HG03442 (cell line): ENCODE measurements around the gene FLOT1.

ENCODE experiments used
- ATAC-seq: cut with Tn5 transposase; IDR thresholded peaks from one replicate; pipeline ENCODE4 v1.9.1; 2021; ENCODE audit warnings: mild to moderate bottlenecking, moderate library complexity; ENCODE audit not compliant: unreplicated experiment

Gene FLOT1

DNA sequence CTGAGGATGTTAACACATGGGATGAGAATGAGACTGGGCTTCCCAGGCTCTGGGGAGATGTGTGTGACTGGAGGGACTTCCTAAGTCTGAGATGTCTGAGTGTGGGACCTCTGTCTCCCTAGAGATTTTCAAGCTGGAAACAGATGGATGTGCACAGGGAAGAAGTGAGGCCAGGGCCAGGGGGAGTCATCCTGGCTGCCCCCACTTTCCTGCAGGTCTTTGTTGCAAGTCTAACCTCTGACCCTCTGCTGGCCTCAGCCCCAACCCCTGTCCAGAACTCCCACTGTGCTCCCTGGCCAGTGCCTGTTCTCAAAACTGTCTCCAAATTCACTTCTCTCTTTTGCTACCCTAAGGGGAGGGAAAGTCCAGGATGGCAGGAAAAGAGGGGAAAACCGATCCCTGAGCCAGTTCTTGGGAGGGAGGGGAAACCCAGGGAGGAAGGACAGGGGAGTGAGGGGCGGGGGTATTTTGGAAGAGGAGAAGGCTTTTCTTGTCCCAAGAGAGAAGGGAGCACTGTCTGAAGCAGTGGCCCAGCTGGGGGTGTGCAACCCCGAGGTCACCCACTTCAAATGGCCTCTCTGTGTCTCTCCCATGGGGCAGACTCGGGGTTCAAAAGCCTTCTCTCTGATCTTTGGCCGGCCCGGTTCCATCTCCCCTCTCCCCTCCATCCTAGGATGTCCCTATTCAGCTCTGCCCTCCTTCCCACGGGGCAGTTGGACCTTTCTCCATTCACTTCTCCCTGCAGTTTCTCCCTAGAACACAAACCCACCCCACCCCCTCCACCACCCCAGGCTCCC, 59.1 kb downstream of the FLOT1 start:
- ATAC-seq = no peak

GRCh38 chr6:30682143-30683117, 60.1 kb downstream of the FLOT1 start:
- ATAC-seq = peak; percentile 38

DNA sequence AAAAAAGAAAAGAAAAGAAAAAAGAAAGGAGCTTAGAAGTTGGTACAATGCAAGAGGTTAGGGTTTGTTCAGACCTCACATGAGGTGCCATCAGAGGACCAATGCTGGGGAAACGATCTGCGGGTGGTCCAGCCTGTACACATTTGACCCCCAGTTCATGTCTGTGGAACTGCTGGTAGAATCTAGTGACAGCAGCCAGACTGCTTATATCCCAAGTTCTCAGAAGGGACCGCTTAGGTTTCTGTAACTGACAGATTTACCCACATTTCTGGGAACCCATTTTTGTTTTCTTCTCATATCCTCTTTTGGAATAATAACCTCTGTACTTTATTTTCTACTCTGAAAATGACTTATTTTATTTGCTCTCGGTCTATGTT, 60.7 kb downstream of the FLOT1 start:
- ATAC-seq = no peak

- no peak for ATAC-seq
Observed at GRCh38 chr6:30679765-30680535, 62.5 kb downstream of the FLOT1 start.

- ATAC-seq = peak; percentile 39
Observed at GRCh38 chr6:30678964-30679726, 63.3 kb downstream of the FLOT1 start.
